Fibroblast of villous mesenchyme (primary cell): ENCODE measurements around the gene EWSR1. TPM values are rescaled to one million over a fixed set of nuclear protein-coding genes. Genes with fewer than 3 reads are reported as not detected.
"Not testable (repeated sequence)": the region's sequence is repeated elsewhere in the genome, so short reads cannot be mapped to it uniquely, and the experiment has no call there.

ENCODE experiments used
- DNase-seq: peaks from one replicate; pipeline ENCODE4 v3.0.0-alpha.2; 2010; ENCODE audit warnings: low read depth
- H3K4me3 ChIP-seq: 2 replicates; pipeline ENCODE4 v1.5.1; 2011; ENCODE audit warnings: low read depth, mild to moderate bottlenecking, low read length
- CTCF ChIP-seq: IDR thresholded peaks from 2 replicates; pipeline ENCODE4 v1.5.1; 2012; ENCODE audit warnings: low read depth, mild to moderate bottlenecking, low read length; ENCODE audit not compliant: insufficient read depth
- total RNA-seq: library from RNA; depleted of rRNA; stranded (reverse); fragments of >200 nt; gene quantifications from 2 replicates; pipeline ENCODE4 v1.2.3, GENCODE V29; 2012

Gene EWSR1
- total RNA-seq, 1 donor = 207 TPM

- peak; percentile 19 for DNase-seq
- no peak for TF ChIP-seq CTCF
- no peak overlapping the region for H3K4me3 ChIP-seq
Observed at GRCh38 chr22:29225422-29226090, 42.5 kb upstream of the EWSR1 start.

- DNase-seq = no peak
- no peak overlapping the region for H3K4me3 ChIP-seq
- TF ChIP-seq CTCF = no peak
Observed at GRCh38 chr22:29226351-29226981, 41.6 kb upstream of the EWSR1 start.

GRCh38 chr22:29230972-29231875 is 36.8 kb upstream of the EWSR1 start:
- H3K4me3 ChIP-seq = no peak overlapping the region
- no peak for DNase-seq
- TF ChIP-seq CTCF = no peak

- no peak for DNase-seq
- no peak overlapping the region for H3K4me3 ChIP-seq
- TF ChIP-seq CTCF = no peak
Observed at GRCh38 chr22:29231971-29232959, 35.8 kb upstream of the EWSR1 start.

GRCh38 chr22:29233277-29233877 is 34.7 kb upstream of the EWSR1 start:
- DNase-seq = no peak
- H3K4me3 ChIP-seq = no peak overlapping the region
- TF ChIP-seq CTCF = no peak

- not testable (repeated sequence) for H3K4me3 ChIP-seq, DNase-seq
Observed at GRCh38 chr22:29240481-29240880, 27.6 kb upstream of the EWSR1 start.
